Measurements from ENCODE around the gene CFAP54. TPM values are rescaled to one million over a fixed set of nuclear protein-coding genes. Genes with fewer than 3 reads are reported as not detected.
A peak's percentile ranks its signal among the peaks of the same experiment; 100 is the strongest.

CFAP54 gene
- total RNA-seq, 2 donors from 2014 or later: 0.24 to 0.67 TPM

- H3K9me3 Mint-ChIP-seq: no peaks in the 10 kb centered on the region
- peaks cover 8% of the 10 kb centered on the region for H3K4me1 Mint-ChIP-seq (ENCODE audit: low read depth)
- no peak overlapping the region for H3K4me3 Mint-ChIP-seq
- peaks cover 12% of the 10 kb centered on the region for H3K27me3 Mint-ChIP-seq (ENCODE audit: low read depth)
- no peak for DNase-seq
- H3K36me3 Mint-ChIP-seq (ENCODE audit: insufficient read depth in 2 of 2): no peaks in the 10 kb centered on the region
- H3K27ac Mint-ChIP-seq: no peak overlapping the region
- no peak for ATAC-seq (replicated peaks in 1 of 2)
Measured at GRCh38 chr12:96886998-96887677, 397.8 kb downstream of the CFAP54 start.

DNA sequence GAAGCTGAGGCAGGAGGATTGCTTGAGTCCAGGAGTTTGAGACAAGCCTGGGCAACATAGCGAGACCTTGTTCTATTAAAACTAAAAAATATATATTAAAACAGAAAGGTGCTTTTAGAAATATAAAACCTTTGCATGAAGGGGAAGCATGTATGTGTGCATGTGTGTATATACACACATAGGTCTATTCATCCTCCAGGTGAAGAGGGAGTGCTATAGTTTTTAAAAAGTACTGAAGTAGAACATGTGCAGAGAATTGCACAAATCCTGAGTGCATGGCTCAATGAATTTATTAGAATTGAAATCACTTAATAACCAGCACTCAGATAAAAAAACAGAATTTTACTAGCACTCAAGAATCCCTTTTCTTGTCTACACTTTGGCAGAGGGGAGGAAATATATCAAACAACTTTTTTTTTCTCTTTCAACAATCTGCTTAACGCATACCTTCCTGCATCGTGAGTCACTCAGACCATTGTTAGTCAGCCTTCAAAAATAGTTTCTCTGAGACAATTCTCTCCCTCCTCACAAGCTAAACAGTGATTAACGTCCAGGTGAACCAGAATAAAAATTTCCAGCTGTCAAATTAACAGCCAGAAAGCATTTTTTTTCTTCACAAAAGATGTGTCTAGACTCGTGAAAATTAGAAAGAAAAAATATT, 400.0 kb downstream of the CFAP54 start:
- ATAC-seq (replicated peaks in 1 of 2): peak; percentile 84 to 87
- Mint-ChIP-seq H3K4me3 (peak overlapping the region; percentile 8 to 49), H3K4me1 (ENCODE audit: low read depth) (peaks cover 11% of the 10 kb centered on the region), H3K27ac (no peak overlapping the region), H3K36me3 (ENCODE audit: insufficient read depth in 2 of 2) (no peaks in the 10 kb centered on the region), H3K27me3 (ENCODE audit: low read depth) (peaks cover 13% of the 10 kb centered on the region), H3K9me3 (peaks cover 0 to 2% of the 10 kb centered on the region in 2 donors)
- DNase-seq: no peak

DNA sequence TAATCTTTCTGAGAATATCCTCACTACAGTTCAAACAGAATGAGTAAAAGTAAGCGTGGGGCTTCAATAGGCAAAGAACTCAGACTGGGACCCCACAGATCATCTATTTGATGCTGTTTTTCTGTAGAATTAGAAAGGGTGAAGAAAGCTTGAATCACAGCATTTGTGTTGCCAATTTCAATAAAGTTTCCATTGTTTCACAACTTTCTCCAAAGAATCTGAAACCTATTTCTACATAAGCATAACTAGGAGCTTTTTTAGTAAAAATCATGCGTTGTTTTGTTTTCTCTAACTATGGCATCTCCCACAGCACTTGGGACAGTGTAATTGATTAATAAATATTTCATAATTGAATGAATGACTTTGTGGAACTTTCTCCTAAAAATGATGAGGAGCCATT, 401.0 kb downstream of the CFAP54 start:
- DNase-seq (no peak), ATAC-seq (replicated peaks in 1 of 2) (no peak)
- Mint-ChIP-seq H3K9me3 (peaks cover 0 to 2% of the 10 kb centered on the region in 2 donors), H3K4me1 (ENCODE audit: low read depth) (peaks cover 11% of the 10 kb centered on the region), H3K4me3 (peak overlapping the region in 1 of 2 donors; percentile 49), H3K36me3 (ENCODE audit: insufficient read depth in 2 of 2) (no peaks in the 10 kb centered on the region), H3K27ac (peak overlapping the region; percentile 6), H3K27me3 (ENCODE audit: low read depth) (peaks cover 13% of the 10 kb centered on the region)

DNA sequence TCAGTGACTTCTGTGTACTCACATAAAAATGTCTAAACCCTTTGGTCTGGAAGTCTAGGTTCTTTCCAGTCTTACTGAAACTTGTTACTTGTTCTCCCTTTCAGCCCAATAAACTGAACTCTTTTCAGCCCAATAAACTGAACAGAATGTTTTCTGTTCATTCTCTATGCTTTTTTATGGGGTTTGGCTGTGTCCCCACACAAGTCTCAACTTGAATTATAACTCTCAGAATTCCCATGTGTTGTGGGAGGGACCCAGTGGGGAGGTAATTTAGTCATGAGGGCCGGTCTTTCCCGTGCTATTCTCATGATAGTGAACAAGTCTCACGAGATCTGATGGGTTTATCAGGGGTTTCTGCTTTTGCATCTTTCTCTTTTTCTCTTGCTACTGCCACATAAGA, 402.7 kb downstream of the CFAP54 start:
- peaks cover 11% of the 10 kb centered on the region for H3K4me1 Mint-ChIP-seq (ENCODE audit: low read depth)
- H3K4me3 Mint-ChIP-seq: no peak overlapping the region
- no peaks in the 10 kb centered on the region for H3K36me3 Mint-ChIP-seq (ENCODE audit: insufficient read depth in 2 of 2)
- H3K27ac Mint-ChIP-seq: no peak overlapping the region
- no peak for DNase-seq
- H3K27me3 Mint-ChIP-seq (ENCODE audit: low read depth): peaks cover 13% of the 10 kb centered on the region
- H3K9me3 Mint-ChIP-seq: peaks cover 0 to 2% of the 10 kb centered on the region in 2 donors
- no peak for ATAC-seq (replicated peaks in 1 of 2)

DNA sequence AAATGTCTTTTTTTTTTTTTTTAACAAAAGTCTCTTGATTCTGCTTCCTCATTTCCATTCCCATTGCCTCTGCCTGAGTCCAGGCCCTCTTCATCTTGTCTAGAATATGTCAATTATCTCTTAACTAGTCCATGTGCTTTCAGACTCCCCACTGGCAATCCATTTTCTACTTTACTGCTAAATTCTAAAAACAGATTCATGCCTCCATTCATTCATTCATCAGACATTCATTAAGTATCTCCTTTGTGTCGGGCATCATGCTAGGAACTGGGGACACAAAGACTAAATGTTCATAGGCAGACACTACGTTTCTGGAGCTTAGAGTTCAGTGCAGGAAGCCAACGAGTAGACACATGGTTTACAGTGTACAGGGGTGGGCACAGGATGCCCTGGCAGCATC, 408.0 kb downstream of the CFAP54 start:
- no peak overlapping the region for H3K4me3 Mint-ChIP-seq
- no peaks in the 10 kb centered on the region for H3K4me1 Mint-ChIP-seq (ENCODE audit: low read depth)
- peaks cover 0 to 2% of the 10 kb centered on the region in 2 donors for H3K9me3 Mint-ChIP-seq
- ATAC-seq (replicated peaks in 1 of 2) (no peak), DNase-seq (no peak)
- H3K27ac Mint-ChIP-seq: no peak overlapping the region
- no peaks in the 10 kb centered on the region for H3K27me3 Mint-ChIP-seq (ENCODE audit: low read depth)
- no peaks in the 10 kb centered on the region for H3K36me3 Mint-ChIP-seq (ENCODE audit: insufficient read depth in 2 of 2)

- Mint-ChIP-seq H3K9me3 (no peaks in the 10 kb centered on the region), H3K27me3 (ENCODE audit: low read depth) (peaks cover 6% of the 10 kb centered on the region), H3K36me3 (ENCODE audit: insufficient read depth in 2 of 2) (no peaks in the 10 kb centered on the region), H3K4me1 (ENCODE audit: low read depth) (peaks cover 4% of the 10 kb centered on the region), H3K4me3 (no peak overlapping the region), H3K27ac (no peak overlapping the region)
- no peak for ATAC-seq (replicated peaks in 1 of 2)
- DNase-seq: no peak
Measured at GRCh38 chr12:96901175-96901574, 411.8 kb downstream of the CFAP54 start.

DNA sequence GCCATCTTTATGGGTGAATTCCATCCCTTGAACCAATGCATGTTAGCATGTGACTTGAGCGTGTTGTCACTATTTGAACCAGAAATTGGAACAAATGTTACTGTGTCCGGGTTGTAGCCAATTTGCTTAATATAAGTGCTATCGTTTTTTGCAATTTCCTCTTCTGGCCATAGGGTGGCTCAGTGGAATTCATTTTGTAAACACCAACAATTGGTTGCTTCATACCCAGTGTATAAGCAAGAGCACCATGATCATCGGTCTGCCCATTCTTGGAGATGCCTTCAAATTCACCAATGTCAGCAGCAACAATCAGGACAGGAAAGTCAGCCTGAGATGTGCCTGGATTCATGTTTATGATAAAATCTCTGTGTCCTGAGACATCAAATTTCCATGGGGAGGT, 412.7 kb downstream of the CFAP54 start:
- Mint-ChIP-seq H3K27ac (no peak overlapping the region), H3K4me3 (no peak overlapping the region), H3K27me3 (ENCODE audit: low read depth) (peaks cover 6% of the 10 kb centered on the region), H3K36me3 (ENCODE audit: insufficient read depth in 2 of 2) (peaks cover 0 to 3% of the 10 kb centered on the region in 2 donors), H3K4me1 (ENCODE audit: low read depth) (peaks cover 10% of the 10 kb centered on the region), H3K9me3 (no peaks in the 10 kb centered on the region)
- DNase-seq: no peak
- no peak for ATAC-seq (replicated peaks in 1 of 2)

DNA sequence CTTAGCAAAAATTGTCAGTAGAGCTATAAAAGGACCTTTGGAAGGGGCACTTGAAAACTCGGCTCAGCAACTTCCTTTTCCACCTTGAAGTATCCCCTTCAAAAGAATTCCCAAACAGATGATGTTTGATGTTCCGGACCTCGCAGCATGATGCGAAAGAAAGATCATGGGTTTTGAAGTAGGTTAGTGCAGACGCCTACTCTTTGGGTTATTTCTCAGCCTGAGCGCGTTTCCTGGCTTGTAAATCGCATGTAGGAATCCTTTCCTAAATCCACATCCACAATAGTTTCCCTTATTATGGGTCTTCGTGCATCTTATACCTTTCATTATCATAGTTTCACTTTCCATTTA, 417.1 kb downstream of the CFAP54 start:
- ATAC-seq (replicated peaks in 1 of 2): no peak
- peaks cover 5 to 6% of the 10 kb centered on the region in 2 donors for H3K36me3 Mint-ChIP-seq (ENCODE audit: insufficient read depth in 2 of 2)
- no peaks in the 10 kb centered on the region for H3K9me3 Mint-ChIP-seq
- H3K4me3 Mint-ChIP-seq: peak overlapping the region; percentile 90 to 94
- H3K4me1 Mint-ChIP-seq (ENCODE audit: low read depth): peaks cover 47% of the 10 kb centered on the region
- peak overlapping the region; percentile 95 for H3K27ac Mint-ChIP-seq
- H3K27me3 Mint-ChIP-seq (ENCODE audit: low read depth): peaks cover 6% of the 10 kb centered on the region
- DNase-seq: no peak

- Mint-ChIP-seq H3K4me3 (peak within 1 kb of the TSS; percentile 90 to 94), H3K4me1 (ENCODE audit: low read depth) (peaks cover 49% of the 10 kb centered on the region), H3K27ac (peak within 1 kb of the TSS; percentile 97), H3K27me3 (ENCODE audit: low read depth) (peaks cover 6% of the 10 kb centered on the region), H3K36me3 (ENCODE audit: insufficient read depth in 2 of 2) (peaks cover 5 to 6% of the 10 kb centered on the region in 2 donors), H3K9me3 (no peaks in the 10 kb centered on the region)
- peak; percentile 87 to 94 for DNase-seq
- ATAC-seq (replicated peaks in 1 of 2): peak; percentile 93 to 94
Measured at GRCh38 chr12:96906849-96907670, 417.7 kb downstream of the CFAP54 start, which contains the start of gene NEDD1. Gene NEDD1, plus strand, starts transcription at chr12:96907257. Its CDS starts 2,503 bp downstream, at chr12:96909760.

- ATAC-seq (replicated peaks in 1 of 2): peak; percentile 22 to 26
- H3K9me3 Mint-ChIP-seq: no peaks in the 10 kb centered on the region
- peak overlapping the region; percentile 97 for H3K27ac Mint-ChIP-seq
- H3K4me3 Mint-ChIP-seq: peak overlapping the region; percentile 90 to 94
- H3K27me3 Mint-ChIP-seq (ENCODE audit: low read depth): peaks cover 6% of the 10 kb centered on the region
- peaks cover 49% of the 10 kb centered on the region for H3K4me1 Mint-ChIP-seq (ENCODE audit: low read depth)
- peak; percentile 14 to 24 for DNase-seq
- H3K36me3 Mint-ChIP-seq (ENCODE audit: insufficient read depth in 2 of 2): peaks cover 5 to 6% of the 10 kb centered on the region in 2 donors
Measured at GRCh38 chr12:96907671-96908422, 418.5 kb downstream of the CFAP54 start.

DNA sequence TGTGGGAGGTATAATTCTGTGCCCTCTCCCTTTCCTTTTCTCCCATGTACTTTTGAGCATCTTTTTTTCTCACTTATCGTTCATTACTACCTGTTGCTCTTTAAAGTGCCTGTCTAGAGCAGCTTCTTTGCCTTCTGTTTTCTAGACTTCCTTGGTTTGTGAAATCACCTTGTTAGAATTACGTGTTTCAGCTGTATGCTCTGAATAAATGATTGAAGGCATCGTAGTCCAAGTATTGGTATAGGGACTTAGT, 419.0 kb downstream of the CFAP54 start:
- Mint-ChIP-seq H3K36me3 (ENCODE audit: insufficient read depth in 2 of 2) (peaks cover 5 to 6% of the 10 kb centered on the region in 2 donors), H3K4me3 (peak overlapping the region; percentile 90 to 94), H3K4me1 (ENCODE audit: low read depth) (peaks cover 49% of the 10 kb centered on the region), H3K27me3 (ENCODE audit: low read depth) (peaks cover 5% of the 10 kb centered on the region), H3K9me3 (no peaks in the 10 kb centered on the region), H3K27ac (peak overlapping the region; percentile 97)
- DNase-seq (no peak), ATAC-seq (replicated peaks in 1 of 2) (no peak)

GRCh38 chr12:96912261-96912660, 422.9 kb downstream of the CFAP54 start:
- Mint-ChIP-seq H3K27ac (no peak overlapping the region), H3K4me1 (ENCODE audit: low read depth) (peaks cover 39% of the 10 kb centered on the region), H3K4me3 (no peak overlapping the region), H3K9me3 (peaks cover 0 to 4% of the 10 kb centered on the region in 2 donors), H3K27me3 (ENCODE audit: low read depth) (no peaks in the 10 kb centered on the region), H3K36me3 (ENCODE audit: insufficient read depth in 2 of 2) (peaks cover 9 to 14% of the 10 kb centered on the region in 2 donors)
- DNase-seq: no peak
- ATAC-seq (replicated peaks in 1 of 2): no peak
